OCI-LY3 (cell line): Measurements from ENCODE around the gene OLIG3.

Experiments
- EZH2phosphoT487 ChIP-seq: fragments of 200-600 bp; shearing (Covaris generic); IDR thresholded peaks from 2 replicates; pipeline ENCODE4 v1.6.1; 2018; ENCODE audit warnings: antibody characterized with exemption, mixed run types, low read depth
- TF ChIP-seq, protein P1 (sequence below): fragments of 200-600, 300-600 bp; sonication (generic); IDR thresholded peaks from 2 replicates; pipeline ENCODE4 v1.5.1; 2014; ENCODE audit warnings: antibody characterized with exemption, low read length, low read depth

DNA sequence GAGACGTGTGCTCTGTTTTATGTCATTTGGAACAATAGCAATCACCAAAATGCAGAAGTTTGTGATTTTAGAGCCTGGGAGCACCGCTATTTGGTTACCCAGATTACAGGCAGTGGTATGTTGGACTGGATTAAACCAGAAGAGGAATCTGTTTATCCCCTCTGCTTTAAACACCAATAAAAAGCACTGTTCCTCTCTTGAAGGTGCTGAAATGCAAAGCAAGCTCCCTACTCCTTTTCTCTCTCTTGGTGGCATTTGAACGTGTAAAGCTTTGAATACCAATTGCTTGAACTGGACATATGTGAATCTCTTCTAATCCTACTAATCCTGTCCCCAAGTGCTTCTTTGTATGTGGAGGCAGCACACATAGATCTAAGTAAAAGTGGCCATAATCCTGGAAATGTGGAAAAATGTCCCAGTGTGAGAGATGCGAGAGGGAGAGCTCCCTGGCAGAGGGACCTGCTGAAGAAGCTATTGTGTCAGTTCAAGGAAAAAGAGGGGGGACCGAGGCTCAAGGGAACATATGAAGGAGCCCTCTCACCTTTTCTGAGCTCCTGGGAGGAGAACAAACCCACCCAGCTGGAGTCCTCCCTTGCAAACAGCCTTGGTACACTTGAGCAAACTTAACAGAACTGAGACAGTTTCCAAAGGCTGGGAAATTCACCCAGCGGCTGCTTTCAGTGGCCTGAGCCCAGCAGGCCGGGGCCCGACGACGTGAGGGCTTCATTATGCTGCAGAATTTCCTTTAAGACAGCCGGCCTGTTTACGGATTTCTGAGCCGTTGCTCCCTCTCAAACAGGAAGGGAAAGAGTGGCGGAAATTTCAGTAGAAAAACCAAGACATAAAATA lies 18.8 kb upstream of the OLIG3 start:
- TF ChIP-seq, protein P1, sequence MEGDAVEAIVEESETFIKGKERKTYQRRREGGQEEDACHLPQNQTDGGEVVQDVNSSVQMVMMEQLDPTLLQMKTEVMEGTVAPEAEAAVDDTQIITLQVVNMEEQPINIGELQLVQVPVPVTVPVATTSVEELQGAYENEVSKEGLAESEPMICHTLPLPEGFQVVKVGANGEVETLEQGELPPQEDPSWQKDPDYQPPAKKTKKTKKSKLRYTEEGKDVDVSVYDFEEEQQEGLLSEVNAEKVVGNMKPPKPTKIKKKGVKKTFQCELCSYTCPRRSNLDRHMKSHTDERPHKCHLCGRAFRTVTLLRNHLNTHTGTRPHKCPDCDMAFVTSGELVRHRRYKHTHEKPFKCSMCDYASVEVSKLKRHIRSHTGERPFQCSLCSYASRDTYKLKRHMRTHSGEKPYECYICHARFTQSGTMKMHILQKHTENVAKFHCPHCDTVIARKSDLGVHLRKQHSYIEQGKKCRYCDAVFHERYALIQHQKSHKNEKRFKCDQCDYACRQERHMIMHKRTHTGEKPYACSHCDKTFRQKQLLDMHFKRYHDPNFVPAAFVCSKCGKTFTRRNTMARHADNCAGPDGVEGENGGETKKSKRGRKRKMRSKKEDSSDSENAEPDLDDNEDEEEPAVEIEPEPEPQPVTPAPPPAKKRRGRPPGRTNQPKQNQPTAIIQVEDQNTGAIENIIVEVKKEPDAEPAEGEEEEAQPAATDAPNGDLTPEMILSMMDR = no peak
- no peak for TF ChIP-seq EZH2phosphoT487
